GM23338 (cell line): ENCODE measurements around the gene EFS.

ENCODE experiments used
- CREB1 ChIP-seq: fragments of 250-450 bp; sonication (Bioruptor Pico); IDR thresholded peaks from 2 replicates; pipeline ENCODE4 v1.5.0; 2020; ENCODE audit warnings: low read depth, mild to moderate bottlenecking, moderate library complexity
- EZH2 ChIP-seq: fragments of 200-600 bp; sonication (generic); IDR thresholded peaks from one replicate; pipeline ENCODE4 v1.8.0; 2017; ENCODE audit warnings: antibody characterized with exemption, mild to moderate bottlenecking, low read depth; ENCODE audit not compliant: unreplicated experiment
- EZH2phosphoT487 ChIP-seq: fragments of 200-600 bp; sonication (generic); IDR thresholded peaks from one replicate; pipeline ENCODE4 v1.8.1; 2018; ENCODE audit warnings: antibody characterized with exemption; ENCODE audit not compliant: unreplicated experiment
- JUNB ChIP-seq: IDR thresholded peaks from one replicate; pipeline ENCODE4 v1.6.1; 2016; ENCODE audit warnings: antibody characterized with exemption; ENCODE audit not compliant: unreplicated experiment
- POLR2AphosphoS5 ChIP-seq: IDR thresholded peaks from 2 replicates; pipeline ENCODE4 v1.6.1; 2016; ENCODE audit warnings: antibody characterized with exemption, low read depth
- ZNF114 ChIP-seq: fragments of 250-450 bp; sonication (Bioruptor Pico); IDR thresholded peaks from 2 replicates; pipeline ENCODE4 v1.5.0; 2020; ENCODE audit warnings: mild to moderate bottlenecking, moderate library complexity
- TF ChIP-seq, protein P1 (sequence below), 2 experiments: fragments of 200-600 bp in 1 of 2; sonication (generic) in 1 of 2; conservative IDR thresholded peaks; 2 replicates each; pipeline versions ENCODE4 v1.5.1 to v1.6.1; 2016 to 2017; ENCODE audit warnings: antibody characterized with exemption in 2 of 2, low read depth in 2 of 2, mild to moderate bottlenecking in 2 of 2, moderate library complexity in 1 of 2
- TF ChIP-seq, protein P2 (sequence below): IDR thresholded peaks from one replicate; pipeline ENCODE4 v1.6.1; 2018; ENCODE audit warnings: antibody characterized with exemption; ENCODE audit not compliant: unreplicated experiment

DNA sequence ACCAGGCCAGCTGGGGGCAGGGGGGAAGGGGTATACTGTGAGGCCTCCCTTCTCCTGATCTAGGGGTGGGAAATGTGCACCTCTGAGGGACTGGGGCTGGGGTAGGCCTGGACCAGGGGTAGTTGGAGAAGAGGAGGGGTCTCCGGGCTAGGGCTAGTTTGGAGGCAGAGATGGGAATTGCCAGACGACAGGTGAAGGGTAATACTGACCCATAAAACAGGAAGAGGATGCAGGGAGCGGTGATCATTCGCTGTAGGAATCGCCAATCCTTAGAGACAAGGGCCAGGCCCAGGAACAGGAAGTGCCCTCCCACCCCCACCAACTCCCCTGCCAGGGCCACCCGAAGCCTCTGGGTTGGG lies 16.7 kb downstream of the EFS start:
- TF ChIP-seq, protein P1, sequence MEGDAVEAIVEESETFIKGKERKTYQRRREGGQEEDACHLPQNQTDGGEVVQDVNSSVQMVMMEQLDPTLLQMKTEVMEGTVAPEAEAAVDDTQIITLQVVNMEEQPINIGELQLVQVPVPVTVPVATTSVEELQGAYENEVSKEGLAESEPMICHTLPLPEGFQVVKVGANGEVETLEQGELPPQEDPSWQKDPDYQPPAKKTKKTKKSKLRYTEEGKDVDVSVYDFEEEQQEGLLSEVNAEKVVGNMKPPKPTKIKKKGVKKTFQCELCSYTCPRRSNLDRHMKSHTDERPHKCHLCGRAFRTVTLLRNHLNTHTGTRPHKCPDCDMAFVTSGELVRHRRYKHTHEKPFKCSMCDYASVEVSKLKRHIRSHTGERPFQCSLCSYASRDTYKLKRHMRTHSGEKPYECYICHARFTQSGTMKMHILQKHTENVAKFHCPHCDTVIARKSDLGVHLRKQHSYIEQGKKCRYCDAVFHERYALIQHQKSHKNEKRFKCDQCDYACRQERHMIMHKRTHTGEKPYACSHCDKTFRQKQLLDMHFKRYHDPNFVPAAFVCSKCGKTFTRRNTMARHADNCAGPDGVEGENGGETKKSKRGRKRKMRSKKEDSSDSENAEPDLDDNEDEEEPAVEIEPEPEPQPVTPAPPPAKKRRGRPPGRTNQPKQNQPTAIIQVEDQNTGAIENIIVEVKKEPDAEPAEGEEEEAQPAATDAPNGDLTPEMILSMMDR (conservative IDR thresholded peaks at IDR 0.05; ENCODE audit: low read depth in 2 of 2), result no peak
- TF ChIP-seq, protein P2, sequence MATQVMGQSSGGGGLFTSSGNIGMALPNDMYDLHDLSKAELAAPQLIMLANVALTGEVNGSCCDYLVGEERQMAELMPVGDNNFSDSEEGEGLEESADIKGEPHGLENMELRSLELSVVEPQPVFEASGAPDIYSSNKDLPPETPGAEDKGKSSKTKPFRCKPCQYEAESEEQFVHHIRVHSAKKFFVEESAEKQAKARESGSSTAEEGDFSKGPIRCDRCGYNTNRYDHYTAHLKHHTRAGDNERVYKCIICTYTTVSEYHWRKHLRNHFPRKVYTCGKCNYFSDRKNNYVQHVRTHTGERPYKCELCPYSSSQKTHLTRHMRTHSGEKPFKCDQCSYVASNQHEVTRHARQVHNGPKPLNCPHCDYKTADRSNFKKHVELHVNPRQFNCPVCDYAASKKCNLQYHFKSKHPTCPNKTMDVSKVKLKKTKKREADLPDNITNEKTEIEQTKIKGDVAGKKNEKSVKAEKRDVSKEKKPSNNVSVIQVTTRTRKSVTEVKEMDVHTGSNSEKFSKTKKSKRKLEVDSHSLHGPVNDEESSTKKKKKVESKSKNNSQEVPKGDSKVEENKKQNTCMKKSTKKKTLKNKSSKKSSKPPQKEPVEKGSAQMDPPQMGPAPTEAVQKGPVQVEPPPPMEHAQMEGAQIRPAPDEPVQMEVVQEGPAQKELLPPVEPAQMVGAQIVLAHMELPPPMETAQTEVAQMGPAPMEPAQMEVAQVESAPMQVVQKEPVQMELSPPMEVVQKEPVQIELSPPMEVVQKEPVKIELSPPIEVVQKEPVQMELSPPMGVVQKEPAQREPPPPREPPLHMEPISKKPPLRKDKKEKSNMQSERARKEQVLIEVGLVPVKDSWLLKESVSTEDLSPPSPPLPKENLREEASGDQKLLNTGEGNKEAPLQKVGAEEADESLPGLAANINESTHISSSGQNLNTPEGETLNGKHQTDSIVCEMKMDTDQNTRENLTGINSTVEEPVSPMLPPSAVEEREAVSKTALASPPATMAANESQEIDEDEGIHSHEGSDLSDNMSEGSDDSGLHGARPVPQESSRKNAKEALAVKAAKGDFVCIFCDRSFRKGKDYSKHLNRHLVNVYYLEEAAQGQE, result no peak
- no peak for TF ChIP-seq EZH2phosphoT487
- no peak for TF ChIP-seq POLR2AphosphoS5
- no peak for TF ChIP-seq JUNB
- no peak for TF ChIP-seq ZNF114 (CRISPR knock-in tag)
- TF ChIP-seq CREB1 (CRISPR knock-in tag), result no peak
- no peak for TF ChIP-seq EZH2
